OCI-LY1 (cell line): Measurements from ENCODE around the gene BMPER.

ENCODE experiments used
- H2AFZ ChIP-seq: fragments of 200-600 bp; sonication (generic), shearing (Covaris generic); 2 replicates; pipeline ENCODE4 v1.6.0; 2014; ENCODE audit warnings: antibody characterized with exemption, mild to moderate bottlenecking, low read length
- H3F3A ChIP-seq: fragments of 200-600 bp; sonication (generic), shearing (Covaris generic); 2 replicates; pipeline ENCODE4 v1.6.0; 2014; ENCODE audit warnings: mild to moderate bottlenecking, antibody characterized with exemption, low read length, moderate library complexity; ENCODE audit not compliant: insufficient read depth
- H3K27ac ChIP-seq: fragments of 200-600 bp; sonication (generic); 2 replicates; pipeline ENCODE4 v1.5.1; 2014; ENCODE audit warnings: low read length, mixed run types, mild to moderate bottlenecking, low read depth; ENCODE audit not compliant: poor library complexity, severe bottlenecking
- H3K27me3 ChIP-seq: fragments of 200-600 bp; sonication (generic); 2 replicates; pipeline ENCODE4 v1.6.0; 2014; ENCODE audit warnings: antibody characterized with exemption, mild to moderate bottlenecking, low read length, moderate library complexity; ENCODE audit not compliant: insufficient read depth
- H3K36me3 ChIP-seq: fragments of 200-600 bp; sonication (generic); 2 replicates; pipeline ENCODE4 v1.6.1; 2014; ENCODE audit warnings: mild to moderate bottlenecking, antibody characterized with exemption, low read length, moderate library complexity, mixed read lengths; ENCODE audit not compliant: insufficient read depth
- H3K4me1 ChIP-seq: fragments of 200-600 bp; sonication (generic); 2 replicates; pipeline ENCODE4 v1.5.1; 2014; ENCODE audit warnings: mild to moderate bottlenecking, low read length, moderate library complexity; ENCODE audit not compliant: insufficient read depth, severe bottlenecking
- H3K4me2 ChIP-seq: fragments of 200-600 bp; sonication (generic), shearing (Covaris generic); 2 replicates; pipeline ENCODE4 v1.6.1; 2014; ENCODE audit warnings: low read length
- H3K4me3 ChIP-seq: fragments of 200-600 bp; sonication (generic); 2 replicates; pipeline ENCODE4 v1.5.1; 2014; ENCODE audit warnings: low read length, low read depth, mild to moderate bottlenecking, mixed read lengths; ENCODE audit not compliant: poor library complexity, severe bottlenecking
- H3K79me2 ChIP-seq: fragments of 200-600 bp; shearing (Covaris generic); 2 replicates; pipeline ENCODE4 v1.6.1; 2016; ENCODE audit warnings: mixed run types, low read length, mixed read lengths; ENCODE audit not compliant: insufficient read depth
- H3K9ac ChIP-seq: fragments of 200-600 bp; sonication (generic), shearing (Covaris generic); 2 replicates; pipeline ENCODE4 v1.6.1; 2014; ENCODE audit warnings: mild to moderate bottlenecking, low read length, mixed read lengths
- H3K9me2 ChIP-seq: fragments of 200-600 bp; sonication (generic), shearing (Covaris generic); 2 replicates; pipeline ENCODE4 v1.6.1; 2014; ENCODE audit warnings: low read depth, mild to moderate bottlenecking, low read length, mixed read lengths
- H3K9me3 ChIP-seq: fragments of 200-600 bp; shearing (Covaris generic); 2 replicates; pipeline ENCODE4 v1.6.1; 2014; ENCODE audit warnings: low read length, mixed read lengths
- H4K20me1 ChIP-seq: fragments of 200-600 bp; sonication (generic), shearing (Covaris generic); 2 replicates; pipeline ENCODE4 v1.6.0; 2016; ENCODE audit warnings: mild to moderate bottlenecking, low read length; ENCODE audit not compliant: insufficient read depth
- EZH2 ChIP-seq: fragments of 200-600 bp; sonication (generic), shearing (Covaris generic); IDR thresholded peaks from 2 replicates; pipeline ENCODE4 v1.8.0; 2017; ENCODE audit warnings: borderline replicate concordance, mixed run types, mild to moderate bottlenecking, antibody characterized with exemption, low read length, moderate library complexity, mixed read lengths
- TF ChIP-seq, protein P1 (sequence below): fragments of 200-600 bp; sonication (generic), shearing (Covaris generic); IDR thresholded peaks from 2 replicates; pipeline ENCODE4 v1.5.1; 2017; ENCODE audit warnings: mild to moderate bottlenecking, antibody characterized with exemption, low read length, moderate library complexity, mixed read lengths

Gene BMPER

DNA sequence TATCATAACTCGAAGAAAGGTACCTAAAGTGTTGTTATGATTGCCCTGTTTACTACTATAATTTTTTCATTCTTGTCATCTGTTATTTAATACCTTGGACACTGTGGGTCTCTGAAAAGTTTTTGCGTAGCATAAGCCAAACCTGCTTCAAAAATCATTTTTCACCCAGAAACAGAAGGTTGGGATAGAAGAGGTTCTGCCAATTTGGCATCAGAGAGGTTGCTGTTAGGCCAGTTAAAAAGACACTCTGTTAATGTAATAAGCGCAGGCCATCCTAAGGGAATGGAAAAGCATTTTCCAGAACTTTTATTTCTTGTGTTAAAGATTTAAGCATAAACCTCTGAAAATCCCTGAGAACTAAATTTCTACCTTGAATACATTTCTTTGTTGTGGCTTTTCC, 212.2 kb downstream of the BMPER start:
- Histone ChIP-seq H4K20me1 (no peaks in the 10 kb centered on the region), H3K4me2 (no peak overlapping the region), H2AFZ (no peak overlapping the region), H3K9ac (no peak overlapping the region), H3K27me3 (no peaks in the 10 kb centered on the region), H3K4me1 (no peaks in the 10 kb centered on the region), H3K4me3 (no peak overlapping the region), H3F3A (no peaks in the 10 kb centered on the region), H3K79me2 (no peaks in the 10 kb centered on the region), H3K36me3 (no peaks in the 10 kb centered on the region), H3K27ac (no peak overlapping the region), H3K9me2 (no peaks in the 10 kb centered on the region), H3K9me3 (peaks cover 5% of the 10 kb centered on the region)
- no peak for TF ChIP-seq EZH2
- TF ChIP-seq, protein P1, sequence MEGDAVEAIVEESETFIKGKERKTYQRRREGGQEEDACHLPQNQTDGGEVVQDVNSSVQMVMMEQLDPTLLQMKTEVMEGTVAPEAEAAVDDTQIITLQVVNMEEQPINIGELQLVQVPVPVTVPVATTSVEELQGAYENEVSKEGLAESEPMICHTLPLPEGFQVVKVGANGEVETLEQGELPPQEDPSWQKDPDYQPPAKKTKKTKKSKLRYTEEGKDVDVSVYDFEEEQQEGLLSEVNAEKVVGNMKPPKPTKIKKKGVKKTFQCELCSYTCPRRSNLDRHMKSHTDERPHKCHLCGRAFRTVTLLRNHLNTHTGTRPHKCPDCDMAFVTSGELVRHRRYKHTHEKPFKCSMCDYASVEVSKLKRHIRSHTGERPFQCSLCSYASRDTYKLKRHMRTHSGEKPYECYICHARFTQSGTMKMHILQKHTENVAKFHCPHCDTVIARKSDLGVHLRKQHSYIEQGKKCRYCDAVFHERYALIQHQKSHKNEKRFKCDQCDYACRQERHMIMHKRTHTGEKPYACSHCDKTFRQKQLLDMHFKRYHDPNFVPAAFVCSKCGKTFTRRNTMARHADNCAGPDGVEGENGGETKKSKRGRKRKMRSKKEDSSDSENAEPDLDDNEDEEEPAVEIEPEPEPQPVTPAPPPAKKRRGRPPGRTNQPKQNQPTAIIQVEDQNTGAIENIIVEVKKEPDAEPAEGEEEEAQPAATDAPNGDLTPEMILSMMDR = no peak

GRCh38 chr7:34121366-34121765, 216.0 kb downstream of the BMPER start:
- H3F3A ChIP-seq = no peaks in the 10 kb centered on the region
- H2AFZ ChIP-seq = no peak overlapping the region
- H3K79me2 ChIP-seq = no peaks in the 10 kb centered on the region
- H3K4me2 ChIP-seq = no peak overlapping the region
- TF ChIP-seq EZH2 = no peak
- TF ChIP-seq, protein P1 = no peak
- H3K9me2 ChIP-seq = no peaks in the 10 kb centered on the region
- no peaks in the 10 kb centered on the region for H3K27me3 ChIP-seq
- no peak overlapping the region for H3K27ac ChIP-seq
- no peaks in the 10 kb centered on the region for H3K4me1 ChIP-seq
- no peak overlapping the region for H3K9ac ChIP-seq
- no peaks in the 10 kb centered on the region for H3K36me3 ChIP-seq
- no peaks in the 10 kb centered on the region for H4K20me1 ChIP-seq
- H3K9me3 ChIP-seq = peaks cover 7% of the 10 kb centered on the region; the same call in 1 of the 2 replicates
- no peak overlapping the region for H3K4me3 ChIP-seq

- Histone ChIP-seq H3K4me2 (no peak overlapping the region), H3K27ac (no peak overlapping the region), H3K27me3 (no peaks in the 10 kb centered on the region), H3K79me2 (no peaks in the 10 kb centered on the region), H3K9me3 (peaks cover 7% of the 10 kb centered on the region; the same call in 1 of the 2 replicates), H3F3A (no peaks in the 10 kb centered on the region), H2AFZ (no peak overlapping the region), H3K4me1 (no peaks in the 10 kb centered on the region), H3K36me3 (no peaks in the 10 kb centered on the region), H3K9me2 (no peaks in the 10 kb centered on the region), H3K9ac (no peak overlapping the region), H4K20me1 (no peaks in the 10 kb centered on the region), H3K4me3 (no peak overlapping the region)
- no peak for TF ChIP-seq EZH2
- TF ChIP-seq, protein P1 = no peak
These were observed 218.0 kb downstream of the BMPER start for GRCh38 chr7:34123316-34123715.
